DOHH2 (cell line): ENCODE measurements around the gene ZSWIM6.

Experiments used
- CTCF ChIP-seq: fragments of 200-600 bp; sonication (generic); IDR thresholded peaks from one replicate; pipeline ENCODE4 v1.5.1; 2014; ENCODE audit warnings: antibody characterized with exemption, mild to moderate bottlenecking, low read depth, low read length; ENCODE audit not compliant: poor library complexity, severe bottlenecking
- EZH2phosphoT487 ChIP-seq: fragments of 200-600 bp; sonication (generic); IDR thresholded peaks from 2 replicates; pipeline ENCODE4 v1.6.1; 2017; ENCODE audit warnings: borderline replicate concordance, mild to moderate bottlenecking, antibody characterized with exemption, low read length, moderate library complexity, mixed read lengths

- TF ChIP-seq CTCF, result no peak
- no peak for TF ChIP-seq EZH2phosphoT487
Observed at GRCh38 chr5:61332851-61333320, 828 bp downstream of the ZSWIM6 start.
